NCI-H1930 (cell line): ENCODE measurements around the gene THYN1.

Experiments
- DNase-seq, 2 experiments: peaks; one replicate each; lab custom pipeline; 2025; lab: John Stamatoyannopoulos, UW

Gene THYN1

DNA sequence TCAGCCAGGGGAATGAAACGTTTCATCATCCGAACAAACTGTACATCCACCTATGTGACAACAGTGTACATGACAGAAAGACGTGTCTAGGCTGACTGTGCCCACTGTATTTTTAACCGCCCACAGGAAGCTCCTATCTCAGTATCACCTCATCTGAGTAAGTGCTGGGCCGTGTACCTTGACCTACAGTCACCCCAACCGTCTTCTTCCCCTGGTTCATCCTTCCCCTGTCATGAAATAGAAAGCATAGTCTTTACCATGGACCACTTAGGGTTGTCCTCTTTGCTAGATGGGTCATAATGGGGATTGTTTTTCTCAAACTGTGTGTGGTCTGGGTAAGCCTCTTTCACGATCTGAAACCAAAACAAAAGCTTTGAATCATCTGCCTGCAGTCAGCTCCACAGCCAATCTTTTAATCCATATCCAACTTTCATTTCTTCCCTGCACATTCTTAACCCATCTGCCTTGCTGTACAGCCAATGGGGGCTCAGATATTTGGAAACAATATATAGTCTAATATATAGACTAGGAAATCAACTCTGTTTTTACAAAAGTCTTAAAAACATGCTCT, 4.2 kb downstream of the THYN1 start:
- no peak for DNase-seq

DNA sequence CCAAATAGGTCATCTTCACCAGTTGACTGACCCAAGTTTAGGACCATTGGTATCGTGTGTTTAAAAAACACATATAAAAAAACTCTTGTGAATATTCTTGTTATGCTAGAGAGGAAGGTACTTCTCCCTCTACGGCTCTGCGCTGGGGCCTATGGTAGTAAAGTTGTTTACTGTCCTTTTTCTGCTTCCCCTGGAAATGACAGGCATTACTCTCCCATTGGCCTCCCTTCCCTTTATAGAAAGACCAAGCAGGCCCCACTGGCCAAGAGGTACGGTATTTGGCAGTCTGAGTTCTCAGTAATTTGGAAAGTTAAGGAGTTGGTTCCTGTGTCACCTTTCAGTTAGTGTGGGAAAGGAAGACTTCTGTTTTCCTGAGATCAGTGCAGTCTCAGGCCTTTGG, 6.5 kb downstream of the THYN1 start:
- no peak for DNase-seq

DNA sequence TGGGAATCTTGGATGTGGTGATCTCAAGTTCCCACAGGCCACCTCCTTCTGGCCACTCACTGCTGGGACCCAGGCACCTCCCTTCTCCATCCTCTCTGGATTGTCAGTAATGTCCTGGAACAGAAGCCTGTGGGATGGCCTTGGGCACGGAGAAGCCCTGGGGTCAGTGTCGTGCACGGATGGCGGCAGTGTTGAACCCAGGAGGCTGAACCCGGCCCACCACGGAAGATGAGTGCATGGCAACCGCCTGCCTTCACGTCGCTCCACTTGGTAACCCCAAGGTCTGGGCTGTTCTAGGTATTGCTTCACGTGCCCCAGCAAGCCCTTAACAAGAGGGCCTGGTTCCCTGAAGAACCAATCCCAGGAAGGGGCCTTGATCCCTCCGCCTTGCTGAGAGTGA, 7.1 kb downstream of the THYN1 start:
- DNase-seq: no peak

DNA sequence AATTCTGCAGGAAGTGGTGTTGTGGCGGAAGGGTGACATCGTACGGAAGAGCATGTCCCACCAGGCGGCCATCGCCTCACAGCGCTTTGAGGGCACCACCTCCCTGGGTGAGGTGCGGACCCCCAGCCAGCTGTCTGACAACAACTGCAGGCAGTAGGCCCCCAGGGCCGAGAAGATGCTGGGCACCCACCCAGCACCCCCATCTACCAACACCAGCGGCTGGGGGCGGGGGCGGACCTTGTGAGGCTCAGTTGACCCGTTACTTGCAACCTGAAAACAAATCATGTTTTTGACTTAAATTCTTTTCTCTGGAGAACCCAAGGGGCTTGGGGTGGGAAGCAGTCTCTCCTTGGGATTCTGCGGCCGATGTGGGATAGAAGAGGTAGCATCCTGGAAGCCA, 7.7 kb downstream of the THYN1 start:
- no peak for DNase-seq

DNA sequence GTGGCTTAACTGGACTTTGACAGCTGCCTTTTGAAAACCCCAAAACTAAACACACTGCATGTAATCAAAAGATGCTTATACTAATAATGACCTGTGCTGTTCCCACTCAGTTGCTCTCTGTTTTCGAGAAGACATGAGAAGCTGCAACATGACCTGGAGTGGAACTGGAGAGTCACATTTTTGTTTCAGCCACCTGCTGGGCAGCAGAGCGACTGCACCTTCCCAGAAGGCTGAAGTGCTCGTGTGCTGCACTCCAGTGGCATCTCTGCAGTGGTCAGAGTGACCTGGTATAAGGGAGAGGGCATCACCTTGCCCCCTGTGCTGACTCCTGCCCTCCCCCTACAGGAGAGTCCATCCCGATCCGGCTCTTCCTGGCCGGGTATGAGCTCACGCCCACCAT, 8.6 kb downstream of the THYN1 start:
- no peak for DNase-seq

DNA sequence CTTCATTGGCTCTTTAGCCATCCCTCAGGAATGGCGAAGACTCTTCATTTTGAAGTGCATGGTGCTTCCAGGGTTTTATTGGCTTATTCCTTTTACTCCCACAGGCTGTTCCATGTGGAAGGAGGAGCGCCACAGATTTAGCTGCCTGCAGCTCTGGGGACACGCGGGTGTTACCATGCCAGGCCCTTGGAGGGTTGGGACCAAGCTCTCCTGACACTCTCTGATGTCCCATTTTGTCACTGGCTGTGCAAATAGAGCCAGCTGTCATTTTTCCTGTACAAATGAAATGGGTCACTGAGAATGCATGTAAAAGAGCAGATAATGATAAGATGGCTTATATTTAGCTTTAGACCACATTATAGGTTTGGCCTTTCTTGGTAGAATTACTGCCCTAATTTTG, 9.2 kb downstream of the THYN1 start:
- DNase-seq: no peak

DNA sequence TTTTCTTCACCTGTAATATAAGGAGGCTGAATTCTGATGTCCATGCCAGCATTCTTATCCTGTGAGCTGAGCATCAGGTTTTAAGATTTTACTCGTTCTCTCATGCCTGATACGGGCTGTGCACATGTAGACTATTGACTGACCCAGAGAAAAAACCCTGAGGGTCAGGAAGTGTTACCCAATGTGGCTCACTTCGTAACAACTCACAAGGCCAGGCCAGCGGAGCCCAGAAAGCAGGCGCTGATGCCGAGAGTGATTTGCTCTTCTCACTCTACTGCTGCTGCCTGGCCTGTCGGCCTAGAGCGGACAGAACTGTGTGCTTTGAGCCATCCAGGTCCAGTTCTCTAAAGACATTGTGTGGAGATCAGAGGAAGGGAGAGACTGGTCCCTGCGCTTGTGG, 10.8 kb downstream of the THYN1 start:
- DNase-seq: no peak

DNA sequence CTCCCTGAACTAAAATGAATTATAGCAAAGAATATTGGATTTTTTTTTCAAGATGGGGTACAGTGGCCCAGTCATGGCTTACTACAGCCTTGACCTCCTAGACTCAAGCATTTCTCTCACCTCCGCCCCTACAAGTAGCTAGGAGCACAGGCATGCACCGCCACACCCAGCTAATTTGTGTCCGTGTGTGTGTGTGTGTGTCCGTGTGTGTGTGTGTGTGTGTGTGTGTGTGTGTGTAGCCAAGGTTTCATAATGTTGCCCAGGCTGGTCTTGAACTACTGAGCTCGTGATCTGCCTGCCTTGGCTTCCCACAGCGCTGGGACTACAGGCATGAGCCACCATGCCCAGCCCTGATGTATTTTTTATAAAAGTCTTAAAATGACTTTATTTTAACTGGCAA, 12.6 kb downstream of the THYN1 start:
- DNase-seq: no peak

DNA sequence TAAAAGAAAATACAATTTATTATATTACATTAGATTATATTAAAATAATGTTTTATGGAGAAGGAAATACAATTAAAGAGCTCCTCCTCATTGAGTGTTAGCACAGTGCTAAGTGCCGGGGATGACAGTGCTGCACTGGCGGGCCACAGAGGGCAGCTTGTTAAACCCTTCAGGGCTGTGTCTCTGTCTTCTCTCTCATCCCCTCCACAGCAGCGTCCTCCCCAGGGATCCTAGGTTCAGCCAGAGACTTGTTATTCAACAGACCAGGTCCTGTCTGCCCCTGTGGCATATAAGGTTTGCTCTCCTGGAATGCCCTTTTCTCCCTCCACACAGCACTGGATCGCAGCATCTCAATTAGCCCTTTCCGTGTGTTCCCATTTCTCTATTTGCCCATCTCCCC, 14.2 kb downstream of the THYN1 start:
- DNase-seq: no peak

DNA sequence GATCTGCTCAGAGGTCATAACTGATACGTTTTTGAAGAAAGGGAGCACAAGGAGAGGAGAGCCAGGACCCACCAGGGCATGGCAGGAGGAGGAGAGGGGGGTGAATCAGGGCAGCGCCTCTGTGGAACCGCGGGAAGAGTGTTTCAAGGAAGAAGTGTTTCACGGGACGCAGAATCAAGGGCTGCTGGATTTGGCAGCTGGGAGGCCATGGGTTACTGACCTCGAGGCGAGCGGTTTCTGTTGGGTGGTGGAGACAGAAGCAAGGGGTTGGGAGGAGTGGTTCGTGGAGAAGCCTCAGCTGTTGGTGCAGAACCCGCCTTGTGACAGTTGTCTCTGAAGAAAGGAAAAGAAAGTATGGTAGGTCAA, 15.6 kb downstream of the THYN1 start:
- DNase-seq: no peak

DNA sequence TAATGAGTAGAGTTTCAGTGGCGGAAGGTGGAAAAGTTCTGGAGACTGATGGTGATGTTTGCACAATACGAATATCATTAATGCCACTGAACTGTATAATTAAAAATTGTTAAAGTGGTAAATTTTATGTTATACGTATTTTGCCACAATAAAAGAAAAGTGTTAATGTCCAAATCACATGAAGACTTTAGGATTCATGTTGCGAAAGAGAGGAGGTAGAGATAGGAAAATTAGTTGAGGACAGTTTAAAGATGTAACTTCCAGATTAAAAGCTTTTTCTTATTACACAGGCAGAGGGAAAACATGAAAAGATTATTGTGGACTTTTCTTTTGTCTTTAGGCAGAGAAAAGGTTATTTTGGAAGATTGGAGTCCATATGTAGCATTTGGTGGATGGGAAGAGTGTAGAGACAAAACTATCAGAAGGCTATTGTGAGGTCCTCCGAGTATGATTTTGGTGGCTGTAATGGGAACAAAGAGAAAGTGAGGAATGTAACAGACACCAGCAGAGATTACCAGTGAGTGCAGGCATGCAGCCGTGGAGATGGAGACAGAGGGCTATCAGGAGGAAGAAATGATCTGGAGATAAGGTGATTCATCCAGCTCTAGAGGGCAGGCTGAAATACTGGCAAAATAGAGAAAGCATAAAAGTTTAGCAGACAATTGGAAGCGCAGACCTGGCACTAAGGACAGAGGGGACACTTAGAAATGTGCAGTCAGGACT, 16.2 kb downstream of the THYN1 start:
- no peak for DNase-seq

DNA sequence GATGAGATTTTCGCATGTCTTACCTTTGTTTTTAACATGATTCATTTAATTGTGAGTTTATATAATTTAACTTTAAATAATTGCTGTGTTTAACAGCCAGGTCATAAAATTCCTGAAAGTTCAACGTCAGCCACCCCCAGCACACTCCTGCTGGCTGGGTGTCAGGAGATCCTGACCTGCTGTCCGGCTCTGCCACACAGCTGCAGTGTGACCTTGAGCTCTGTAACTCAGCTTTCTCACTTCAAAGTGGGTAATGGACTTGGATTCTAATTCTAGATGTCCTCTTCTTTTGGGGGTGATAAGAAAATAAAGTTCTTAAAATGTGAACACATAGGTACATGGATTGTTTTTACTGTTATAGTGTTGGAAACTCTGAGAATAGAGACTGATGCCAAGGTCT, 17.8 kb downstream of the THYN1 start:
- DNase-seq: no peak

DNA sequence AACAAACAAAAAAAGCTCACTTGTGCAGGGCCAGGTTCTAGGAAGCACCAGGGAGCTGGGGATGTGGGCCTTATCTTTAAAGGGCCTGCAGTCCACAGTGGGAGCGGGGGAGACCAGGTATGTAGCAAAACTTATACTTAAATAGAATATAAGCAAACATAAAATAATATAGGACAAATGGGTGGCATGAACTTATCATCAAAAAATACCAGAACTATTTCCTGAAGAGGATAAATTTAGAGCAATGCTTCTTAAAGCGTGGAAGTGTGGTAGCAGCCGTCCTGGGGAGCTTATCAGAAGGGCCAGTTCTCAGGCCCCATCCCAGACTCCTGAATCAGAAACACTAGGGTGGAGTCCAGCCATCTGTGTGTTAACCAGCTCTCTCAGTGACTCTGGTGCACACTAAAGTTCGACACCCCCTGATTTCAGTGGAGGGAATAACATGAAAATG, 19.4 kb downstream of the THYN1 start:
- no peak for DNase-seq

DNA sequence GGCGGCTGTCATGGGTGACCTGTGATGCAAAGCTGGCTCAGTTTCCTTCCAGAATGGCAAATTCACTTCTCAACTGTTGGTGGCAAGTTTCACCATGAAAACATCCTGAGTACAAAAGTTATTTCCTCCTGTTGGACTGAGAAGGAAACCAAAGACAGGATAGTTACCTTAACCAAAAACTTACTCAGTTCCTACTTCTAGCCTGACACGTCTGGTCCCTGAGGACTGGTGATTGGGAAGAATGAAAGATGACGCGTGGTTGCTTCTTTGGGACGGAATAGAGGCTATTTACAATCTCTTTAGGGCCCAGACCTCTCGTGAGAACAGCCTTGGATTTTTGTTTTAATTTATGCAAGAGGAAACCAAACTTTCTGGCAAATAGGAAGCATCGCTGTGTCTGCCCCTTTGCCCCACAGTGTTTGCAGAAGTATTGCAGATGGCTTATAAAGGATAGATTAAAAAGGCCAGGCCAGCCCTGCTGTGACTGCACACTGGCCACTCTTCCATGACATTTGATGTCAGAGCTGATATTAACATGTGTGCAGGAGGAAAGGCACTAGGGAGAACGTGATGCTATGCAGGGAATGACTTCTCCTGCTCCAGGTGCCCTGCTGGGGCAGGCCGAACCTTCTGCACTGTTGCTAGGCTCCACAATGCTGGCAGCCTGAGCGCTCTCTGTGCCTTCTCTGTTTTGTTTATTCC, 21.0 kb downstream of the THYN1 start:
- no peak for DNase-seq

DNA sequence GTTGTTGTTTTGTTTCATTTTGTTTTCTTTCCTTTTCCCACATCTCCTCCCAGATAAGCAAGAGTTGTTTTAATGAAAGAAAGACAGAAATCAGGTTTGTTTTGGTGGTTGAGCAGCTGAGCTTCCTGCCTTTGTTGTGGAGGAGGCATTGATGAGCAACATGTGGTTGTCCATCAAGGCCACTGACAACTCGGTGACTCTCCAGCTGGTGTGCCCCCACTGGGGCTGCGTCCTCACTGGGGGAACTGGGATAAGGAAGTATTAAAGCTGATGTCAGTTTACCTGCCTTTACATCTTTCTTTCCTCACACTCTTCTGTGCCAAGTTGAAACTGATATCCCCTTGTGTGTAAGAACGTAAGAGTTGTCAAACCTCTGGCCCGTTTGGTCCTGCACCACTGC, 22.8 kb downstream of the THYN1 start:
- DNase-seq: no peak

DNA sequence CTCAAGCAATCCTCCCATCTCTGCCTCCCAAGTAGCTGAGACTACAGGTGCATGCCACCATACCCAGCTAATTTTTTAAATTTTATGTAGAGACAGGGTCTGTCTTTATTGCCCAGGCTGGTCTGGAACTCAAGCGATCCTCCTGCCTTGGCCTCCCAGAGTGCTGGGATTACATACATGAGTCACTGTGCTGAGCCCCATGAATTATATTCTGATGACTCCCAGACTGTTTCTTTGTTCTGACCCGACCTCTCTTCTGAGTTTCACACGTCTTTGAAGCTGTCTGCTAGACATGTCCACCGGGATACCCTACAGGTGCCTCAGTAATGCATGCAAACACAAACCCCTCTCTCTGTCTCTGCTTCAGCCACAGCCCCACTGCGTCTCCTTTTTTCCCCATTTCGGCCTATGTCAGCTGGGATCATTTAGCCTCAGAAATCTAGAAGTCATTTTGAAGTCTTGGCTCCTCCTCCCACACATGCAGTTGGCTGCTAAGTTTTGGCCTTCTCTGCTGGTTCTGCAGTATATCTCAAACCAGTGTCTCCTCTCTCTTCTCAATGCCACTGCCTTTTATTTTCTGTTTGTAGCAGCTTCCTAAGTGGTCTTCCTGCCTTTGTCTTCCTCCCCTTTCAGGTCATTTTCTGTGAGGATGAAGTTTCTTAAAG, 23.9 kb downstream of the THYN1 start:
- DNase-seq: no peak

DNA sequence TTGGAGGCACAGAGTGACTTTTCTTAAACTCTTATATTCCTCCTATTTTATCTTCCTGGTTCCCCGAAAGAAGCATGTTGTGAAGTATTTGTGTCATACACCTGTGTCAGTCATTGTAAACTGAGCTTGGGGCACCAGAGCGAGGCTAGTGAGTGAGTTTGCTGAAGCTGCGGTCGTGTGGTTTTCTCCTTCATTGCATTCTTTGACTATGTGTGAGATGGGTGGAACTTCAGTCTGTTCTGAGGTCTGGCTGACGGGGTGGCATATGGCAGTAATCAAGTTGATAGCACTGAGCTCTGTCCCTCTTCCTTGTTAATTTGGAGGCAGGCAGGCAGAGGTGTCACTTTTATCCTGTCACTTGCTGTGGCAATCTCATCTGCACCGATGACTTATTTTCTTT, 24.5 kb downstream of the THYN1 start:
- no peak for DNase-seq

DNA sequence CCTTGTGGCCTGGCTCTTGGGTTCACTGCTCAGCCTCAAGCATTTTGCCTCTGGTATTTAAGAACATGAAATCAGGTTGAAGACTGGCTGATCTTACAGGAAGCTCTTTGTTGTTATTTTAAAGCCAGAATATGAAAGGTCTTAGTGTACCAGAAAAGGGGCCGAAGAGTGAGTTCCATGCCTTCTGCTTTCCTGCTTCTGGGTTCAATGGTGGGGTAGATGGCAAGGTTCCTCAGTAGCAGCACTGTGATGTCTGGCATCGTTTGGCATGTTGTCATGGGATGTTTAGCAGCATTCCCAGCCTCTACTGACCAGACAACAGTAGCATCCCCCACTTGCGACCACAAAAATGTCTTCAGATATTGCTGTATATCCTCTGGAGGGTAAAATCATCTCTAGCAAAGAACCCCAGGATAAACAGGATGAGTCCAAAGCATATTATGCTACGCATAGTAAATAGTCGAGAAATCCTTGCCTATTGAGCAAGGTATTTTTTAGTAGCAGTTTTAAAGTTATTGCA, 26.3 kb downstream of the THYN1 start:
- DNase-seq: no peak

DNA sequence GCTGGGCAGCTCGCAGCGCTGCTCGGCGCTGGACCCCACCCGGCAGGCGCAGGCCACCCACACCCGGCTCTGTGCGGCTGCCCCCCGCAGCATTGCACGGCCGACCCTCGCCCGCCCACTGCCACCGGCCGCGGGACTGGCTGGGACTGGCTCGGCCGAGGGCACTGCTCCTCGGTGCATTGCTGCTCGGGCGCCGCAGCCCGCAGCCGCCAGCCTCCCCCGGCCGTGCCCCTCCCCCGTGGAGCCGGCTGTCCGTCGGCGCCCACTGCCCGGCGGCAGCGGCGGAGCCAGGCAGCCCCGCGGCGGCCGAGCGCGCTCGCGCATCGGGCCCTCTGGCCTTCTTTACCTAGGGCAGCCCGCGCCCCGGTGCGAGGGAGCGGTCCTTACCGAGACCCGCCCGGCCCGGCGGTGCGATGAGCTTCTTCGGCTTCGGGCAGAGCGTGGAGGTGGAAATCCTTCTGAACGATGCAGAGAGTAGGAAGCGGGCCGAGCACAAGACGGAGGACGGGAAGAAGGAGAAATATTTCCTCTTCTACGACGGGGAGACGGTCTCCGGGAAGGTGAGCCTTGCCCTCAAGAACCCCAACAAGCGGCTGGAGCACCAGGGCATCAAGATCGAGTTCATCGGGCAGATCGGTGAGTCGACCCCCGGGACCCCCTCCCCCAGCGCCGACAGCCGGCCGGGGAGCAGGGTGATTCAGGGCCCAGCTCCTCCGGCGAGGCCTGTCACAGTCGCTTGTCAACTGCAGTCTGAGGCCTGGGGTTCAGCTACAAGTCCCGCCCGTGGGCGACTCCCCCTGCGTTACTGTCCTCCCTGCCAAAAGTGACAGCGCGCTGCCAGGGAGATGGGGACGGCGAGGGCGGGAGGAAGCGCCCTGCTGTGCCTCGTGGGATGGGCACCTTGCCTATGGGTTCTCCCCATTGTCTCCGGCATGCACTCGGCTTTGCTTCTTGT, 28.2 kb downstream of the THYN1 start:
- no peak for DNase-seq

DNA sequence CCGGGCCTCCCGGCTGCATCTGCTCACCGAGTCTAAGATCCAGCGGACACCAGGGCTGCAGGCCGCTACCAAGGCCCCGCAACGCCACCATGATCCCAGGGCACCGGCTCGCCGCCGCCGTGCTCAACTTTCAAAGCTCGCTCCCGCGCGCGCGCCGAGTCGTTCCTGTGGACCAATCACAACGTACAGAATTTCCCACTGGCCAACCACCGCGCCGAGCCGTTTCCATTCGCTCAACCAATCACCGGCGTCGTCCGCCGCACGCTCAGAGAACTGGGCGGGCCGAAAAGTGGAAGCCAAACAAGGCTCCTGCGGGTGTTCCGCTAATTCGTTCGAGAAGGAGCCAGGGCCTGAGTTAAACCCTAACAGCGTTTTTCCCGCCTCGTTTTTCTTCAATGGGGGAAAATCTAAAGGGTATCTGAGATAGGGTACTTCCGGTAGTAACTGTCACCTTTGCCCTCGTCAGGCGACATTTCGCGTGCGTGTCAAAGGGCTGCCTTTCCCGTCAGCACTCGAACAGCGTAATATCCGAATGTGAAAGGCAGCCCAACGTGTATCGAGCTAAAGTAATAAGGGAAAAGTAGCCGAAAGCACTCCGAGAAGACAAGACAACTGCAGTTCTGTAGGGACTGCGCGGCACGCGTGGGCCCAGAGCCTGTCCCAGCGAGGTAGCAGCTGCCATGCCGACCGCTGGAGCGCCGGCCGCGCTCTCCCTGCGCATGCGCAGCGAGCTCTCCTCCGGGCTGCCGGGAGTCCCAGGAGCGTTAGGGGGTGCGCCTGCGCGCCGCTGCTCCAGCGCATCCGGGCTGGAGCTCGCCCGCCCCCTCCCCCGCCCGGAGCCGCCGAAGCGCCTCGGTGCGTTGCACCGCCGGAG, 29.1 kb downstream of the THYN1 start, which contains the start of the genes NCAPD3 and VPS26B:
Gene NCAPD3, minus strand, starts transcription at position 132 of the 874 bp plus-strand sequence. Its CDS starts 41 bp downstream, at position 91.
Gene VPS26B, plus strand, starts transcription at position 836 of the 874 bp plus-strand sequence. CDS start 452 bp downstream, outside the sequence.
- peak; percentile 89 to 93 for DNase-seq
